HG03457 (cell line): ENCODE measurements around the gene GCSAM.
"Not testable (repeated sequence)": the region's sequence is repeated elsewhere in the genome, so short reads cannot be mapped to it uniquely, and the experiment has no call there.

Experiments used
- ATAC-seq: cut with Tn5 transposase; IDR thresholded peaks from one replicate; pipeline ENCODE4 v1.9.1; 2021; ENCODE audit warnings: moderate number of reproducible peaks; ENCODE audit not compliant: unreplicated experiment

GCSAM gene

GRCh38 chr3:112074616-112075497, 58.2 kb downstream of the GCSAM start:
- ATAC-seq: no peak

- no peak for ATAC-seq
These were observed 59.0 kb downstream of the GCSAM start for GRCh38 chr3:112074006-112074405.

GRCh38 chr3:112072387-112073060, 60.5 kb downstream of the GCSAM start:
- ATAC-seq: not testable (repeated sequence)
